Left cardiac atrium (tissue), 4 donors: ENCODE results near the gene SNAPC4. TPM values are rescaled to one million over a fixed set of nuclear protein-coding genes. Genes with fewer than 3 reads are reported as not detected.
"Not testable (repeated sequence)": the region's sequence is repeated elsewhere in the genome, so short reads cannot be mapped to it uniquely, and the experiment has no call there.

Source experiments
- ATAC-seq, 2 donors: fragments of 200-7000 bp; cut with Tn5 transposase; one replicate each; pipeline ENCODE4 v1.9.1; 2020; ENCODE audit warnings: mild to moderate bottlenecking in 2 of 2, moderate library complexity in 2 of 2
- DNase-seq: peaks from one replicate; pipeline ENCODE4 v3.0.0-alpha.2; 2020
- intact Hi-C, 2 donors: fragments of 100-400 bp; cut with DNase I; formaldehyde crosslinking; loops; one replicate each; pipeline versions ENCODE4 v1.14.1 to v1.15.1; 2022 to 2023
- total RNA-seq, 2 donors: library from RNA; stranded (reverse); fragmentation: NEBNext Ultra II Directional; extraction: Animal tissue kit (Norgen Biotek cat#: 25700); gene quantifications; one replicate each; pipeline ENCODE4 v1.2.1, GENCODE V29; 2021
- donor health status: DM: no; HTN: yes; CAD: no.
- donor health status: DM: no; HTN: yes; CAD: no; lungs with severe emphysema.
- donor health status: DM: yes; HTN: yes; CAD: no.
- donor health status: Dilated cardiomyopathy.

The SNAPC4 gene
- total RNA-seq, 2 donors from 2014 or later = 3.4 to 3.8 TPM

DNA sequence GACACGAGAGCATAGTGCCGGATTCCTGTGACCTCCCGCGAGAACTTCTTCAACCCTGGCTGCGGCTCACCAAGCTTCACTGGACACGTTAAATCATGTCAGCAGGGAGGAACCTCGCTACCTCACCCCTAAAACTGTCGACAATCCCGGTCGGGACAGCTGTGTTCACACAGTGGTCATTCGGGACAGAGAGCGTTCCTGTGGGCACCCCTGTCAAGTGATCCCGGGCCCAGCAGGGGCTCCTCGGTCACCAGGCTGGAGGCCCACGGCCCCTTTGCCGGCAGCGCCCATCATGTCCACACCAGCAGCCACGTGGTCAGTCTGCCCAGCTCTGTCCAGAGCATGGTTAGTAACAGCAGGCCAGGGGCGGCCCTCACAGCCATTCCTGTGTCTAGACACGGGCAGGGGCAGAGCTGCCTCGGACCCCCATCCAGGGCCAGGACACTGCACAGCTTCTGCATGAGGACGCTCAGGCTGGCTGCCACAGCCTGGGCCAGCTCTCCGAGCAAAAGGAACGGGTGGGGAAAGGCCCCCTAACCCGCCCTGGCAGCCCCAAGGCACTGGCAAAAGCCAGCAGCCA lies 36.2 kb upstream of the SNAPC4 start:
- intact Hi-C loops = no loop called here
- ATAC-seq (no peak), DNase-seq (no peak)

- intact Hi-C loops = no loop called here
- no peak for ATAC-seq
- no peak for DNase-seq
Measured at GRCh38 chr9:136434580-136435169, 34.7 kb upstream of the SNAPC4 start.

- ATAC-seq (no peak), DNase-seq (no peak)
- intact Hi-C loops = no loop called here
Measured at GRCh38 chr9:136433849-136434579, 34.0 kb upstream of the SNAPC4 start.

- intact Hi-C loops = no loop called here
- no peak for DNase-seq
- no peak for ATAC-seq
Measured at GRCh38 chr9:136433043-136433715, 33.2 kb upstream of the SNAPC4 start.

GRCh38 chr9:136432591-136432990 lies 32.6 kb upstream of the SNAPC4 start:
- intact Hi-C loops = no loop called here
- DNase-seq (no peak), ATAC-seq (no peak)

DNA sequence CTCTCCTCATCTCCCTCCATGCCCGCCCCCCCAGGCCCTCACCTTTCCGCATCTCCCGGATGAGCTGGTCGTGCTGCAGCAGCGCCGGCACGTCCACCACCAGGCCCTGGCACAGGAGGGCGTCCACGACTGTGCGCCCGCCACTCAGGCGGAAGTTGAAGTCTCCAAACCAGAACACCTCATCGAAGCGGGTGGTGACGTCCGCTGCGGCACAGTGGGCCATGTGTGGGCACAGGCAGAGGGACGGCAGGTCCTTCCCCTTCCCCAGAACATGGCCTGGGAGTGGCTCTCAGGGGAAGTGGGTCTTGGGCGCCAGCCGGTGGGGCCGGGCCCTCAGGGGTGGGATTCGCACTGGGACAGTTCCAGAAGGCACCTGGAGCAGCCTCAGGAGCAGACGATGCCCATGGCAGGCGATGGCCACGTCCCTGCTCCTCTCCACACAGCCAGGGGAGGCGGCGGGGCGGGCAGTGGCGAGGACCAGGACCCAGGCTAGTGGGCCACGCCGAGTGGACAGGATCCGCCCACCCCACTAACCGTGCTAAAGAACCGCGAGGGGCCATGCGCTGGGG lies 31.9 kb upstream of the SNAPC4 start:
- ATAC-seq (no peak), DNase-seq (no peak)
- intact Hi-C loops = no loop called here

DNA sequence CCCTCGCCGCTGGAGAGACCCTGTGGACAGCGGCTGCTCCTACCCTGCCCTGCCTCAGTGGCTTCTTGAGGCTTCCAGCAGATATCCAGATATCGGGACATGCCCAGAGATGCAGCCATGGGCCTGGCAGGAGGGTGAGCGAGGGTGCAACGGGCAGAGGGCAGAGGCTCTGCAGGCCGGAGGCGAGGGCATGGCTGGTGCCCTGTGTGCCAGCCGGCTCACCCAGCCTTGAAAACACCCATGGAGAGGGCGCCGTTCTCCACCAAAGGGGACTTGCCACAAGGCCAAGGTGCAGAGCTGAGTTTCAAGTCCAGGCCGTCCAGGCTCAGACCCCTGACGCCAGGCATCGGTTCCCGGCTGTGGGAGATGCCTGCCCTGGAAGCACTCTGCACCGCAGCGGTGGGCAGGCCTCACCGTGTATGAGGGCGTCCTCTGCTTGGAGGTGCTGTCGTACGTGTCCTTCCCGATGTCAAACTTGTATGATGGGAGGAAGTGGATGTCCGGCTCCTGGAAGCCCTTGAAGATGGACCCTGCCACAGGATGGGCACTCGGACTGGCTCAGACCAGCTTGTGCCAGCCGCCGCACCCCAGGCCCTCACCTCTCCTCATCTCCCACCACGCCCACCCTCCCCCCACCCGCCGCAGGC lies 30.7 kb upstream of the SNAPC4 start:
- intact Hi-C loops = no loop called here
- no peak for ATAC-seq
- no peak for DNase-seq

- DNase-seq (no peak), ATAC-seq (no peak)
- intact Hi-C loops = no loop called here
Measured at GRCh38 chr9:136429683-136430491, 29.9 kb upstream of the SNAPC4 start.

- intact Hi-C loops = no loop called here
- ATAC-seq (no peak), DNase-seq (no peak)
Measured at GRCh38 chr9:136429075-136429628, 29.2 kb upstream of the SNAPC4 start.

GRCh38 chr9:136426787-136427186 lies 26.8 kb upstream of the SNAPC4 start:
- intact Hi-C loops = no loop called here
- no peak for DNase-seq
- ATAC-seq = no peak

DNA sequence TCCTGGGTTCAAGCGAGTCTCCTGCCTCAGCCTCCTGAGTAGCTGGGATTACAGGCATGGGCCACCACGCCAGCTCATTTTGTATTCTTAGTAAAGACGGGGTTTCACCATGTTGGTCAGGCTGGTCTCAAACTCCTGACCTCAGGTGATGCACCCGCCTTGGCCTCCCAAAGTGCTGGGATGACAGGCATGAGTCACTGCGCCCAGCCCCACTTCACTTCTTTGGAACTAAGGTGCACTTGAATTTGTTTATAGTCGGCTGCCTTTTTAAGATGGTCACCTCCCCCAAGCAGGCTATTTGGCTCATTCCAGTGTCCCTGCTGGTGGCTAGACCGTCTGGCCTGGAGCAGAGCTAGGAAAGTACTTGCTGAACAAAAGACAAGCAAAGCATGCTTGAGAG lies 25.4 kb upstream of the SNAPC4 start:
- intact Hi-C loops, DNase-seq, ATAC-seq: not testable (repeated sequence)

DNA sequence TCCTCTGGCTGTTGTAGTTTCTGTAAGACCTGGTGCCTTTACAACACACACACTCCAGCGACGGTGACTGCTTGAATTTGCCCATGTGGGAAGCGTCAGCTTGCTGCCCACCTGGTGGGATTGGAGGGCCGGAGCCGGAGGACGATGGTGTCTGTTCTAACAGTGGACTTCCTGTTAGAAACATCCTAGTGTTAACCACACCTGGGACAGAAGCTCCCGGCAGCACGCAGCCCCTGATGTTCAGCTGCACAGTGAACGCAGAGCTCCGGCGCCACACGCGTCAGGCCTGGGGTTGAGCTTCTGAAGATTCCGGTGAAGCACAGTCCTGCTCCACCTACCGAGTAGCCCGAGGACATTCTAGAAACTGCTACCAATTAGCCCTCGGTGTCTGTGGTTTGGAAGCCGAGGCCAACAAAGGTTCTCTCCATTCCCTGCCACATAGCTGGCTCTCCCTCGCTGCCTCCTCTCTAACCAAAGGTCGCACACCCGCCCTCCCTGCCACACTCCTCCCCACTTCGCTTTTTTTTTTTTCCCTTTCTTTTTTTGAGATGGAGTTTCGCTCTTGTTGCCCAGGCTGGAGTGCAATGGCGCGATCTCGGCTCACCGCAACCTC lies 24.9 kb upstream of the SNAPC4 start:
- DNase-seq (no peak), ATAC-seq (no peak)
- intact Hi-C loops = no loop called here

GRCh38 chr9:136423432-136424146 lies 23.6 kb upstream of the SNAPC4 start:
- intact Hi-C loops = no loop called here
- DNase-seq = no peak
- ATAC-seq = no peak

DNA sequence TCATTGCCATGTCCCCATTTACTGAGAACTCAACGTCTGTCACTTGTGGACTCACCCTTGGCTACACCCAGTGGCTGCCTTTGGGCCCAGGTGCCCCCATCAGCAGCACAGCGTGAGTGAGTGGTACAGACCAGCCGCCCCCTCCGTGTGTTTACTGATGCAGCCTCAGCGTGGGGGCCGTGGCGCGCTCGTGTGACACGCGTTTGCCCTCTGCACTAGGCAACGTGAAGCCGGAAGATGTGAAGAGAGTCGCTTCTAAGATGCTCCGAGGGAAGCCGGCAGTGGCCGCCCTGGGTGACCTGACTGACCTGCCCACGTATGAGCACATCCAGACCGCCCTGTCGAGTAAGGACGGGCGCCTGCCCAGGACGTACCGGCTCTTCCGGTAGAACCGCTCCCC lies 22.9 kb upstream of the SNAPC4 start:
- DNase-seq (no peak), ATAC-seq (no peak)
- intact Hi-C loops = no loop called here

DNA sequence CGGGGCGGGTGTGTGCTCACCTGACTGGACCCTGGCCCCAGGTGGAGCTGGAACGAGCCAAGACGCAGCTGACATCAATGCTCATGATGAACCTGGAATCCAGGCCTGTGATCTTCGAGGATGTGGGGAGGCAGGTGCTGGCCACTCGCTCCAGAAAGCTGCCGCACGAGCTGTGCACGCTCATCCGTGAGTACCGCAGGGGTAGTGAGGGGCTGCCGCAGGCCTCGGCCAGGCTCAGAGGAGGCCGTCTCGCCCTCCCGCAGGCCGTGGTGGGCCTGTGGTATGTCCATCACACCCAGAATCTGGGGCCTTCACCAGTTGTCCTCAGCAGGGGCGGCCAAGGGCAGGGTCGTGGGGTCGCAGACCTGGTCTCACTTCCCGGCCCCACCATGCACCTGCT lies 21.8 kb upstream of the SNAPC4 start:
- DNase-seq (no peak), ATAC-seq (no peak)
- intact Hi-C loops = no loop called here

GRCh38 chr9:136419092-136419420 lies 19.1 kb upstream of the SNAPC4 start:
- DNase-seq (no peak), ATAC-seq (no peak)
- intact Hi-C loops = no loop called here
